Activated CD8-positive, alpha-beta memory T cell treated with anti-CD3 and anti-CD28 coated beads, Interleukin-2, amount 10 ng/mL, durations not matched to agents 7 days and 5 days (primary cell): Measurements from ENCODE around the gene ARHGAP10. TPM values are rescaled to one million over a fixed set of nuclear protein-coding genes. Genes with fewer than 3 reads are reported as not detected.
"Not testable (repeated sequence)": the region's sequence is repeated elsewhere in the genome, so short reads cannot be mapped to it uniquely, and the experiment has no call there.

ENCODE experiments used
- ATAC-seq: fragments of 150-1000 bp; cut with Tn5 transposase; one replicate; pipeline ENCODE4 v1.10.0; 2021; ENCODE audit warnings: moderate library complexity
- CTCF ChIA-PET: fragments of 350-600 bp; sonication (Branson Sonifier 250); formaldehyde crosslinking; loops from one replicate; lab custom pipeline; 2021; ENCODE audit warnings: antibody characterized with exemption; lab: Charles Lee
- DNase-seq: peaks from one replicate; pipeline ENCODE4 v3.0.0-alpha.2; 2020
- H3K27ac Mint-ChIP-seq: one replicate; pipeline ENCODE4 v1.8.0; 2021; ENCODE audit warnings: mild to moderate bottlenecking, mixed read lengths
- H3K27me3 Mint-ChIP-seq: one replicate; pipeline ENCODE4 v1.8.0; 2021; ENCODE audit warnings: mixed read lengths
- H3K36me3 Mint-ChIP-seq: one replicate; pipeline ENCODE4 v1.8.0; 2021; ENCODE audit warnings: mild to moderate bottlenecking, mixed read lengths
- H3K4me1 Mint-ChIP-seq: one replicate; pipeline ENCODE4 v1.8.0; 2021; ENCODE audit warnings: mixed read lengths
- H3K4me3 Mint-ChIP-seq: one replicate; pipeline ENCODE4 v1.8.0; 2021; ENCODE audit warnings: mild to moderate bottlenecking, moderate library complexity, mixed read lengths
- H3K9me3 Mint-ChIP-seq: one replicate; pipeline ENCODE4 v1.8.0; 2022; ENCODE audit warnings: low read depth, mixed read lengths
- total RNA-seq, 2 experiments: library from RNA; stranded (reverse); gene quantifications; one replicate each; pipeline ENCODE4 v1.2.3, GENCODE V29; 2021

Gene ARHGAP10
- total RNA-seq, 2 experiments from 2014 or later: 12.1 to 18.8 TPM

DNA sequence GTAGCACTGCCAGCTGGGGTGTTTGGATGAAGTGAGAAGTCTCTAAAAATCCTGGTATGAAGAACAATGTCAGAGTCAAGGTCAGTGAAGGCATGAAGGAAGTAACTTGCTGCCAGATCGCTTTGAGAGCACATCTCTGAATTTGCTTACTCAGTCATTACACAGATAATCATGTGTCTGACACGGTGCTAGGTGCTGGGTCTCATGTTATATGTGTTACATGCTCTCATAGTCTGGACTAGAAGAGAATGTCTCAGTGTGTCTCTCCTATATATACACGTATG lies 337.9 kb downstream of the ARHGAP10 start:
- Mint-ChIP-seq H3K4me3 (no peak overlapping the region), H3K27ac (no peak overlapping the region), H3K4me1 (no peaks in the 10 kb centered on the region), H3K9me3 (peaks cover 8% of the 10 kb centered on the region), H3K36me3 (peaks cover 19% of the 10 kb centered on the region), H3K27me3 (no peaks in the 10 kb centered on the region)
- ATAC-seq (no peak), DNase-seq (no peak)
- CTCF ChIA-PET: no interaction called here

DNA sequence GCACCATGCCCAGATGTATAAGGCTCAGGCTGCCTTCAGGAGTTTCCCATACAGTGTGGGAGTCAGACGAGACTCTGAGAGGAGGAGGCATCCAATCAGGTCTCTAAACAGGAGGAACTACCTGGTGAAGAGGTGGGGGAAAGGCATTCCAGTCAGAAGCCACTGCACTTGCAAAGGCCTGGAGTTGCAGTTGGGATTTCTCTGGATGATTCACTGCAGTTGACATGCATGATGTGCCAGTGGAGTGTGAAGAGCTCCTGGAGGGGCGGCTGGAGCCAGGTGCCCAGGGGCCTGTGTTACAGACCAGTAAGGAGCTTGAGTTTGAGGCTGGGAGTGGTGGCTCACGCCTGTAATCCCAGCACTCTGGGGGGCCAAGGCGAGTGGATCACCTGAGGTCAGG lies 339.1 kb downstream of the ARHGAP10 start:
- ATAC-seq: no peak

GRCh38 chr4:148072789-148073188 lies 340.9 kb downstream of the ARHGAP10 start:
- peaks cover 17% of the 10 kb centered on the region for H3K9me3 Mint-ChIP-seq
- no peak overlapping the region for H3K4me3 Mint-ChIP-seq
- H3K27me3 Mint-ChIP-seq: no peaks in the 10 kb centered on the region
- ATAC-seq (no peak), DNase-seq (no peak)
- CTCF ChIA-PET: no interaction called here
- peaks cover 35% of the 10 kb centered on the region for H3K36me3 Mint-ChIP-seq
- H3K27ac Mint-ChIP-seq: no peak overlapping the region
- no peaks in the 10 kb centered on the region for H3K4me1 Mint-ChIP-seq

More for the DNA sequence above, 339.1 kb downstream of the ARHGAP10 start:
- Mint-ChIP-seq H3K27ac (no peak overlapping the region), H3K9me3 (peaks cover 15% of the 10 kb centered on the region), H3K4me1 (no peaks in the 10 kb centered on the region), H3K36me3 (peaks cover 30% of the 10 kb centered on the region), H3K4me3 (no peak overlapping the region), H3K27me3 (no peaks in the 10 kb centered on the region)
- DNase-seq: no peak
- CTCF ChIA-PET: no interaction called here

DNA sequence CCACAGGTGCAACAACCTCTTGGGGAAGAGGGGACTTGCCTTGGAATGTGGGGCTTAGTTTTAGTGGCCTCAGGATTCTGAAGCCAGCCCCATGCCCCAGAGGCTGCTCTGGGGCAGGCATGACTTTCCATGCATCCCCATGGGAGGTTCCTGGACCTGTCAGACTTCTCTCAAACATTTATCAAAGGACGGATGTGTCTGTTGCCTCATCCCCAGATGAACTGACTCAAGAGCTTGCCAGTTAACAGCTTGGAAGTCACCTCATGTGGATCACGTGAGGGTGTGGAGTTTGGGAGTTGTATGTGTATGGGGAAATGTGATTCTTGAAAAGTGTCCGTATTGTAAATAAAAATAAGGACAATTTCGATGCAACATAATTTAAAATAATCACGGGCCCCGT lies 341.5 kb downstream of the ARHGAP10 start:
- ATAC-seq (no peak), DNase-seq (no peak)
- H3K4me3 Mint-ChIP-seq: no peak overlapping the region
- H3K27me3 Mint-ChIP-seq: no peaks in the 10 kb centered on the region
- CTCF ChIA-PET: no interaction called here
- H3K9me3 Mint-ChIP-seq: peaks cover 17% of the 10 kb centered on the region
- H3K27ac Mint-ChIP-seq: no peak overlapping the region
- no peaks in the 10 kb centered on the region for H3K4me1 Mint-ChIP-seq
- peaks cover 40% of the 10 kb centered on the region for H3K36me3 Mint-ChIP-seq

GRCh38 chr4:148074462-148074861 lies 342.6 kb downstream of the ARHGAP10 start:
- Mint-ChIP-seq H3K36me3 (peaks cover 40% of the 10 kb centered on the region), H3K27ac (no peak overlapping the region), H3K4me3 (no peak overlapping the region), H3K9me3 (peaks cover 17% of the 10 kb centered on the region), H3K4me1 (no peaks in the 10 kb centered on the region), H3K27me3 (no peaks in the 10 kb centered on the region)
- CTCF ChIA-PET: no interaction called here
- ATAC-seq: no peak
- no peak for DNase-seq

DNA sequence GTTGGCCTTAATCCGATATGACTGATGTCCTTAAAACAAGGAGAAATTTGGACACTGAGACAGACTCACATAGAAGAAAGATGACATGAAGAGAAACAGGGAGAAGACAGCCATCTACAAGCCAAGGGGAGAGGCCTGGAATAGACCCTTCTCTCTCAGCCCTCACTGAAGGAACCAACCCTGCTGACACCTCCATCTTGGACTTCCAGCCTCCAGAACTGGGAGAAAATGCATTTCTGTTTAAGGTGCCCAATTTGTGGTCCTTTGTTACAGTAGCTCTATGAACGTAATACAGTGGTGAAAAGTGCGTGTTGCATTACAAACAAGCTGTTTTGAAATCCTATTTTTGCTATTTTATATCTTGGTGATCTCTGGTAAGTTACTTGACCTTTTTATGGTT lies 343.6 kb downstream of the ARHGAP10 start:
- Mint-ChIP-seq H3K9me3 (peaks cover 17% of the 10 kb centered on the region), H3K4me1 (no peaks in the 10 kb centered on the region), H3K4me3 (no peak overlapping the region), H3K27ac (no peak overlapping the region), H3K27me3 (no peaks in the 10 kb centered on the region), H3K36me3 (peaks cover 41% of the 10 kb centered on the region)
- DNase-seq: no peak
- CTCF ChIA-PET: no interaction called here
- no peak for ATAC-seq

GRCh38 chr4:148076964-148077363 lies 345.1 kb downstream of the ARHGAP10 start:
- Mint-ChIP-seq H3K36me3 (peaks cover 46% of the 10 kb centered on the region), H3K9me3 (peaks cover 18% of the 10 kb centered on the region), H3K27me3 (no peaks in the 10 kb centered on the region), H3K4me1 (no peaks in the 10 kb centered on the region), H3K27ac (no peak overlapping the region), H3K4me3 (no peak overlapping the region)
- ATAC-seq (no peak), DNase-seq (no peak)
- CTCF ChIA-PET: no interaction called here

DNA sequence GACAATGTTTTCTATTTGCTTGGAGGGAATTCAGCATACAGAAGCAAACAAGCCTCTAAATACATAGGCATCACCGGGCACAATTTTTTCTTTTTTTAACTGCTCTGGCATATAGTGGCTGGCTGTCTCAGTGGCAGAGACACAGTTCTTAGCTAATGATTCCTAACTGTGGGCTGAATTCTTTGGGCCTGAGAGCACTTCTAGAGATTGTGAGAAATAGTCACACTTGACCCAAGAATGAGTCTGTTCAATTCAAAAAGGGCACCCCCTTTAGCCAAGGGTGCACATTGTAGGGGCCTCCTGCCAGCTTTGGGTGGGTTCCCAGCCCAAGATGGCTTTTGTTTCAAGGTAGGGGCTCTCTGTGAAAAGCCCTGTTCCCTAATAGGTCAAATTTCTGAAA lies 345.7 kb downstream of the ARHGAP10 start:
- no peak overlapping the region for H3K27ac Mint-ChIP-seq
- H3K27me3 Mint-ChIP-seq: no peaks in the 10 kb centered on the region
- H3K4me1 Mint-ChIP-seq: no peaks in the 10 kb centered on the region
- no peak for DNase-seq
- H3K36me3 Mint-ChIP-seq: peaks cover 43% of the 10 kb centered on the region
- H3K4me3 Mint-ChIP-seq: no peak overlapping the region
- CTCF ChIA-PET: no interaction called here
- peaks cover 19% of the 10 kb centered on the region for H3K9me3 Mint-ChIP-seq
- ATAC-seq: no peak

GRCh38 chr4:148078061-148078460 lies 346.2 kb downstream of the ARHGAP10 start:
- Mint-ChIP-seq H3K27me3 (no peaks in the 10 kb centered on the region), H3K4me1 (no peaks in the 10 kb centered on the region), H3K36me3 (peaks cover 39% of the 10 kb centered on the region), H3K9me3 (peaks cover 19% of the 10 kb centered on the region), H3K27ac (no peak overlapping the region), H3K4me3 (no peak overlapping the region)
- no peak for DNase-seq
- ATAC-seq: no peak
- CTCF ChIA-PET: no interaction called here

DNA sequence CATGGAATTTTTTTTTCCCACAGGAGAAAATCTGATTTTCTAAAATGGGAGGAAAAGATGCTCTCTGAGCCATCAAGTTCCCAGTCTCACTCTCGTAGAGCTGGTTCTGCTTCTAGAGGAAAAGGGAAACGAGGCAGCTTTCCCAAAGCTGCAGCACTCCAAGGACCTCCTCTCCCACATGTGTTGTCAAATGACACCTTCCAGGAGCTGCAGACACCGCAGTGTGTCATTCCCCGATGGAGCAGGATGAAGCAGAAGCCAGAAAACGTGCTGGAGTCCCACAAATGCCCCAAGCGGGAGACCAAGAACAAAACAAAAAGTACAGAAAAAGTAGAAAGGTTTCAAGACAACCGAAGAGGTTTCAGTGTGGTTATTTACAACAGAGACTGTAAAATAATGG lies 348.1 kb downstream of the ARHGAP10 start:
- CTCF ChIA-PET: no interaction called here
- no peak for DNase-seq
- H3K27me3 Mint-ChIP-seq: no peaks in the 10 kb centered on the region
- H3K4me1 Mint-ChIP-seq: no peaks in the 10 kb centered on the region
- no peak for ATAC-seq
- peaks cover 29% of the 10 kb centered on the region for H3K36me3 Mint-ChIP-seq
- peaks cover 12% of the 10 kb centered on the region for H3K9me3 Mint-ChIP-seq
- H3K27ac Mint-ChIP-seq: no peak overlapping the region
- no peak overlapping the region for H3K4me3 Mint-ChIP-seq

DNA sequence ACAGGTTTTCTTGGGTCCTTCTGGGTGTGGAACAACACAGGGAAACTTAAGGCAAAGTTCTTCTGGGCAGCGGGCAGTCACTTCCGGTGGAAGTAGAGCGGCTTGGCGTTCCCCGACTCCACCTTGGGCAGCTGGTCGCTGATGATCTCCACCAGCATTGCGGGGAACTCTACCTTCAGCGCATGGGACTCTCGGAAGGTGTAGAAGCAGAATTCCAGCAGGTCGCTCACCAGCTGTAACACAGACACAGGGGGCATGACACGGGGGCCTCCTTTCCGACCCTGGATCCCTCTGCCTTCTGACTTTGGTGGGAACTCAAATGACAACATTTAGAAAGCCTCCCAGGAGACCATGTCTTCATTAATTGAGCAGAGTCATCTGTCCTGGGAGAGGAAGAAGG lies 349.4 kb downstream of the ARHGAP10 start:
- no peak for ATAC-seq
- CTCF ChIA-PET: no interaction called here
- Mint-ChIP-seq H3K27me3 (no peaks in the 10 kb centered on the region), H3K4me3 (no peak overlapping the region), H3K36me3 (peaks cover 17% of the 10 kb centered on the region), H3K4me1 (no peaks in the 10 kb centered on the region), H3K9me3 (peaks cover 2% of the 10 kb centered on the region), H3K27ac (no peak overlapping the region)
- DNase-seq: no peak

DNA sequence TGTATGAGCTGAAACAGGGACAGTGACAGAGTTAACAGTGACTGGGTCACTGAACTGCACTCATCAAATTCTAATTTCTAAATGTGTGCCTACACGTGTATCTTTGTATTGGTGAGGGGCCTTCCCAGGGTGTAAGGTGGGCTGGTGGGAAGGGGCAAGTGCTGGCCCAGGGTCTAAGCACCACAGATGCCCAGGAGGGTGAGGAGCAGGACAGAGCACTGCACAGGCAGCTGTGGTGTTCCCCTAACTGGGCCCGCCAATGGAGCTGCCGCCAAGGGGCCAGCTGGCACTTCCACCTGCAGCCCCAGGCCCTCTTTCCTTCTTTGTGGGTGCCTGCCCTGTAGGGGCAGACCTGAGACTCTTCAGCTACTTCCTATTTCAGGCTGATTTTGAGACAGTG lies 349.9 kb downstream of the ARHGAP10 start:
- Mint-ChIP-seq H3K36me3 (peaks cover 15% of the 10 kb centered on the region), H3K4me3 (no peak overlapping the region), H3K27me3 (no peaks in the 10 kb centered on the region), H3K27ac (no peak overlapping the region), H3K4me1 (no peaks in the 10 kb centered on the region), H3K9me3 (peaks cover 2% of the 10 kb centered on the region)
- CTCF ChIA-PET: no interaction called here
- no peak for ATAC-seq
- DNase-seq: no peak

DNA sequence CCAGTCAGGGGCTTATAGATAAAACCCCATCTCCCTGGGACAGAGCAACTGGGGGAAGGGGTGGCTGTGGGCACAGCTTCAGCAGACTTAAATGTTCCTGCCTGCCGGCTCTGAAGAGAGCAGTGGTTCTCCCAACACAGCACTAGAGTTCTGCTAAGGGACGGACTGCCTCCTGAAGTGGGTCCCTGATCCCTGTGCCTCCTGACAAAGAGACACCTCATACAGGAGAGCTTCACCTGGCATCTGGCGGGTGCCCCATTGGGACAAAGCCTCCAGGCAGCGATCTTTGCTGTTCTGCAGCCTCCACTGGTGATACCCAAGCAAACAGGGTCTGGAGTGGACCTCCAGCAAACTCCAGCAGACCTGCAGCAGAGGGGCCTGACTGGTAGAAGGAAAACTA lies 351.2 kb downstream of the ARHGAP10 start:
- CTCF ChIA-PET, ATAC-seq, H3K27ac Mint-ChIP-seq, H3K27me3 Mint-ChIP-seq, H3K4me3 Mint-ChIP-seq, DNase-seq, H3K9me3 Mint-ChIP-seq, H3K4me1 Mint-ChIP-seq: not testable (repeated sequence)
- H3K36me3 Mint-ChIP-seq: peaks cover 12% of the 10 kb centered on the region

DNA sequence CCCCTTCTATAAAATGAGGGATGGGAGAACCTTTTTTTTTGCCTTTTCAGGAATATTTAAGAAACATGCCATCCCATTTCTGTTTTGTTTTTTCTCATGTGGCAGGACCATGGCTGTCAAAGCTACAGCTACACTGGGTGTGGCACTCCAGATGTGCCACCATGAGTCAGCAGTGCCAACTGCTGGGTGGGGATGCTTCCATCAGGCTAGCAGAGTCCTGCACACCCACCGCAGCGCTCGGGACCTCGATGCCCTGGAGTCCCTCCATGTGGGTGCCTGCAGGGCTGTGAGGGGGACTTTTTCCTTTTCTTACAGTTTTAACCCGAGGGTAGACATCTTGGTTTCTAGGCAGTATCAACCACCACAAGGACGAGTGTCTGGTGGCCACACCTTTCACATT lies 357.7 kb downstream of the ARHGAP10 start:
- H3K4me1 Mint-ChIP-seq: no peaks in the 10 kb centered on the region
- CTCF ChIA-PET: no interaction called here
- H3K27me3 Mint-ChIP-seq: no peaks in the 10 kb centered on the region
- DNase-seq (no peak), ATAC-seq (no peak)
- H3K9me3 Mint-ChIP-seq: no peaks in the 10 kb centered on the region
- H3K4me3 Mint-ChIP-seq: no peak overlapping the region
- no peaks in the 10 kb centered on the region for H3K36me3 Mint-ChIP-seq
- no peak overlapping the region for H3K27ac Mint-ChIP-seq

DNA sequence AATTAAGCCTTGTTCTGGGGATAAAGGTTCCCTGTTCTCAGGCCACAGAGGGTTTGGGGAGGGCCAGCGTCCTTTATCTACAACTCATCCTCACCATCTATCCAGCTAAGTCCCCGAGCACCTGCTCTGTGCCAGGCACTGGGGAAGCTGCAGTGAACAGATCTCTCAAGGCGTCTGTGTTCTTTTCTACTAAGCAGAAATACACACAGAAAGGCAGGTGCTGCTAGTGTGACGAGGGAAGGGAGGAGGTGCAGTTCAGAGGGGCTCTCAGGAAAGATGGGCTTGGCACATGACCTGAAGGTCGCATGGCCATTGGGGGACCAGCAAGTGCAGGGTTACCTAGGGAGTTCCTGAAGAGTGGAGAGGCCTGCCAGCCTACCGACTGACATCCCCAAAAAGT lies 358.1 kb downstream of the ARHGAP10 start:
- Mint-ChIP-seq H3K4me3 (no peak overlapping the region), H3K36me3 (no peaks in the 10 kb centered on the region), H3K27ac (no peak overlapping the region), H3K27me3 (no peaks in the 10 kb centered on the region), H3K9me3 (no peaks in the 10 kb centered on the region), H3K4me1 (no peaks in the 10 kb centered on the region)
- no peak for ATAC-seq
- CTCF ChIA-PET: no interaction called here
- no peak for DNase-seq
